ENCODE data around the gene GDAP1L1.

GDAP1L1 gene

GRCh38 chr20:44301285-44301684 lies 54.2 kb downstream of the GDAP1L1 start:
- Histone ChIP-seq H2BK5ac (ENCODE audit: low read depth, low read length, poor library complexity, severe bottlenecking) (no peak overlapping the region), H3K27ac (ENCODE audit: low read length, poor library complexity, severe bottlenecking) (no peak overlapping the region), H3K79me1 (replicated peaks; ENCODE audit: low read length, poor library complexity, severe bottlenecking) (peaks cover 6% of the 10 kb centered on the region), H3K4ac (ENCODE audit: low read depth in 1 of 2, low read length in 2 of 2) (no peak overlapping the region), H3K9ac (ENCODE audit: low read length) (no peak overlapping the region), H2BK120ac (ENCODE audit: low read depth, low read length) (no peak overlapping the region), H3K18ac (ENCODE audit: low read depth in 1 of 2, low read length in 2 of 2) (no peak overlapping the region), H2AFZ (ENCODE audit: low read depth, low read length) (no peak overlapping the region), H3K4me1 (ENCODE audit: control insufficient read depth, insufficient read depth, low read depth, low read length) (no peaks in the 10 kb centered on the region), H3K23ac (ENCODE audit: low read length in 2 of 2) (no peak overlapping the region), H3K4me3 (ENCODE audit: insufficient read depth in 1 of 2, low read depth in 1 of 2, low read length in 2 of 2) (no peak overlapping the region), H4K91ac (ENCODE audit: low read length) (no peak overlapping the region), H3K4me2 (ENCODE audit: low read length, poor library complexity, severe bottlenecking) (no peak overlapping the region), H2AK5ac (ENCODE audit: low read length, severe bottlenecking) (no peak overlapping the region), H3K27me3 (ENCODE audit: control insufficient read depth in 1 of 2, insufficient read depth in 1 of 2, low read length in 2 of 2) (no peaks in the 10 kb centered on the region), H3K14ac (ENCODE audit: low read length in 2 of 2) (no peak overlapping the region), H2BK15ac (ENCODE audit: low read depth, poor library complexity, severe bottlenecking) (no peak overlapping the region), H3K36me3 (ENCODE audit: control insufficient read depth in 1 of 2, insufficient read depth in 2 of 2, low read depth in 1 of 2, low read length in 2 of 2) (peaks cover 0 to 3% of the 10 kb centered on the region in 2 experiments), H4K8ac (ENCODE audit: low read length) (no peak overlapping the region), H2BK12ac (ENCODE audit: low read length in 2 of 2) (no peak overlapping the region), H3K9me3 (ENCODE audit: control insufficient read depth, low read length) (no peaks in the 10 kb centered on the region)
- no peak for DNase-seq

GRCh38 chr20:44302026-44302669 lies 55.0 kb downstream of the GDAP1L1 start:
- Histone ChIP-seq H3K4me2 (ENCODE audit: low read length, poor library complexity, severe bottlenecking) (no peak overlapping the region), H3K4ac (ENCODE audit: low read depth in 1 of 2, low read length in 2 of 2) (no peak overlapping the region), H3K4me3 (ENCODE audit: insufficient read depth in 1 of 2, low read depth in 1 of 2, low read length in 2 of 2) (no peak overlapping the region), H3K9me3 (ENCODE audit: control insufficient read depth, low read length) (no peaks in the 10 kb centered on the region), H2AFZ (ENCODE audit: low read depth, low read length) (no peak overlapping the region), H2BK12ac (ENCODE audit: low read length in 2 of 2) (no peak overlapping the region), H2BK120ac (ENCODE audit: low read depth, low read length) (no peak overlapping the region), H2AK5ac (ENCODE audit: low read length, severe bottlenecking) (no peak overlapping the region), H3K18ac (ENCODE audit: low read depth in 1 of 2, low read length in 2 of 2) (no peak overlapping the region), H3K79me1 (replicated peaks; ENCODE audit: low read length, poor library complexity, severe bottlenecking) (peaks cover 6% of the 10 kb centered on the region), H3K9ac (ENCODE audit: low read length) (no peak overlapping the region), H3K14ac (ENCODE audit: low read length in 2 of 2) (no peak overlapping the region), H4K91ac (ENCODE audit: low read length) (no peak overlapping the region), H3K23ac (ENCODE audit: low read length in 2 of 2) (no peak overlapping the region), H3K27ac (ENCODE audit: low read length, poor library complexity, severe bottlenecking) (no peak overlapping the region), H2BK15ac (ENCODE audit: low read depth, poor library complexity, severe bottlenecking) (no peak overlapping the region), H3K27me3 (ENCODE audit: control insufficient read depth in 1 of 2, insufficient read depth in 1 of 2, low read length in 2 of 2) (no peaks in the 10 kb centered on the region), H3K4me1 (ENCODE audit: control insufficient read depth, insufficient read depth, low read depth, low read length) (no peaks in the 10 kb centered on the region), H2BK5ac (ENCODE audit: low read depth, low read length, poor library complexity, severe bottlenecking) (no peak overlapping the region), H4K8ac (ENCODE audit: low read length) (no peak overlapping the region), H3K36me3 (ENCODE audit: control insufficient read depth in 1 of 2, insufficient read depth in 2 of 2, low read depth in 1 of 2, low read length in 2 of 2) (peaks cover 6 to 12% of the 10 kb centered on the region in 2 experiments)
- DNase-seq, result no peak
- 72% methylated on average over 5 of the region's 5 CpGs for WGBS

- Histone ChIP-seq H3K27ac (ENCODE audit: low read length, poor library complexity, severe bottlenecking) (no peak overlapping the region), H3K9ac (ENCODE audit: low read length) (no peak overlapping the region), H3K18ac (ENCODE audit: low read depth in 1 of 2, low read length in 2 of 2) (no peak overlapping the region), H3K79me1 (replicated peaks; ENCODE audit: low read length, poor library complexity, severe bottlenecking) (peaks cover 8% of the 10 kb centered on the region), H4K91ac (ENCODE audit: low read length) (no peak overlapping the region), H2BK120ac (ENCODE audit: low read depth, low read length) (no peak overlapping the region), H3K4me1 (ENCODE audit: control insufficient read depth, insufficient read depth, low read depth, low read length) (no peaks in the 10 kb centered on the region), H2AK5ac (ENCODE audit: low read length, severe bottlenecking) (no peak overlapping the region), H4K8ac (ENCODE audit: low read length) (no peak overlapping the region), H3K23ac (ENCODE audit: low read length in 2 of 2) (no peak overlapping the region), H3K27me3 (ENCODE audit: control insufficient read depth in 1 of 2, insufficient read depth in 1 of 2, low read length in 2 of 2) (no peaks in the 10 kb centered on the region), H2AFZ (ENCODE audit: low read depth, low read length) (no peak overlapping the region), H3K4me3 (ENCODE audit: insufficient read depth in 1 of 2, low read depth in 1 of 2, low read length in 2 of 2) (no peak overlapping the region), H2BK15ac (ENCODE audit: low read depth, poor library complexity, severe bottlenecking) (no peak overlapping the region), H3K4ac (ENCODE audit: low read depth in 1 of 2, low read length in 2 of 2) (no peak overlapping the region), H3K14ac (ENCODE audit: low read length in 2 of 2) (no peak overlapping the region), H2BK5ac (ENCODE audit: low read depth, low read length, poor library complexity, severe bottlenecking) (no peak overlapping the region), H2BK12ac (ENCODE audit: low read length in 2 of 2) (no peak overlapping the region), H3K9me3 (ENCODE audit: control insufficient read depth, low read length) (no peaks in the 10 kb centered on the region), H3K4me2 (ENCODE audit: low read length, poor library complexity, severe bottlenecking) (no peak overlapping the region), H3K36me3 (ENCODE audit: control insufficient read depth in 1 of 2, insufficient read depth in 2 of 2, low read depth in 1 of 2, low read length in 2 of 2) (peaks cover 6 to 12% of the 10 kb centered on the region in 2 experiments)
- 86% methylated on average over 5 of the region's 8 CpGs for WGBS
- no peak for DNase-seq
Measured at GRCh38 chr20:44302736-44303135, 55.6 kb downstream of the GDAP1L1 start.

GRCh38 chr20:44304383-44304782 lies 57.3 kb downstream of the GDAP1L1 start:
- Histone ChIP-seq H3K36me3 (ENCODE audit: control insufficient read depth in 1 of 2, insufficient read depth in 2 of 2, low read depth in 1 of 2, low read length in 2 of 2) (peaks cover 6 to 12% of the 10 kb centered on the region in 2 experiments), H3K4ac (ENCODE audit: low read depth in 1 of 2, low read length in 2 of 2) (no peak overlapping the region), H2BK5ac (ENCODE audit: low read depth, low read length, poor library complexity, severe bottlenecking) (no peak overlapping the region), H3K79me1 (replicated peaks; ENCODE audit: low read length, poor library complexity, severe bottlenecking) (peaks cover 13% of the 10 kb centered on the region), H3K27me3 (ENCODE audit: control insufficient read depth in 1 of 2, insufficient read depth in 1 of 2, low read length in 2 of 2) (no peaks in the 10 kb centered on the region), H3K4me2 (ENCODE audit: low read length, poor library complexity, severe bottlenecking) (no peak overlapping the region), H2BK12ac (ENCODE audit: low read length in 2 of 2) (no peak overlapping the region), H3K27ac (ENCODE audit: low read length, poor library complexity, severe bottlenecking) (no peak overlapping the region), H2BK15ac (ENCODE audit: low read depth, poor library complexity, severe bottlenecking) (no peak overlapping the region), H3K14ac (ENCODE audit: low read length in 2 of 2) (no peak overlapping the region), H2AFZ (ENCODE audit: low read depth, low read length) (no peak overlapping the region), H3K23ac (ENCODE audit: low read length in 2 of 2) (no peak overlapping the region), H2BK120ac (ENCODE audit: low read depth, low read length) (no peak overlapping the region), H4K8ac (ENCODE audit: low read length) (no peak overlapping the region), H3K4me3 (ENCODE audit: insufficient read depth in 1 of 2, low read depth in 1 of 2, low read length in 2 of 2) (no peak overlapping the region), H3K9ac (ENCODE audit: low read length) (no peak overlapping the region), H2AK5ac (ENCODE audit: low read length, severe bottlenecking) (no peak overlapping the region), H4K91ac (ENCODE audit: low read length) (no peak overlapping the region), H3K4me1 (ENCODE audit: control insufficient read depth, insufficient read depth, low read depth, low read length) (no peaks in the 10 kb centered on the region), H3K9me3 (ENCODE audit: control insufficient read depth, low read length) (no peaks in the 10 kb centered on the region), H3K18ac (ENCODE audit: low read depth in 1 of 2, low read length in 2 of 2) (no peak overlapping the region)
- DNase-seq, result no peak
